Neutrophil (primary cell): ENCODE results near the gene SLC6A1.
A peak's percentile ranks its signal among the peaks of the same experiment; 100 is the strongest.
"Not testable (repeated sequence)": the region's sequence is repeated elsewhere in the genome, so short reads cannot be mapped to it uniquely, and the experiment has no call there.

Experiments used
- H3K27ac ChIP-seq: fragments of 200-600 bp; sonication (generic); 2 replicates; pipeline ENCODE4 v1.5.1; 2016; ENCODE audit warnings: mild to moderate bottlenecking, moderate library complexity
- H3K27me3 ChIP-seq: fragments of 200-600 bp; sonication (generic); 2 replicates; pipeline ENCODE4 v1.6.0; 2016; ENCODE audit warnings: mild to moderate bottlenecking
- H3K36me3 ChIP-seq: fragments of 200-600 bp; sonication (generic); 2 replicates; pipeline ENCODE4 v1.5.1; 2017
- H3K4me1 ChIP-seq, 2 experiments: fragments of 200-600 bp in 1 of 2; sonication (generic) in 1 of 2; 1 replicate in 1 of 2; 2 replicates in 1 of 2; pipeline versions ENCODE4 v1.5.1 to v1.6.1; 2013 to 2016; ENCODE audit warnings: low read depth in 1 of 2, low read length in 1 of 2, mild to moderate bottlenecking in 1 of 2, moderate library complexity in 1 of 2; ENCODE audit not compliant: control insufficient read depth in 1 of 2, insufficient read depth in 1 of 2
- H3K4me3 ChIP-seq, 2 experiments: fragments of 200-600 bp in 1 of 2; sonication (generic) in 1 of 2; 1 replicate in 1 of 2; 2 replicates in 1 of 2; pipeline ENCODE4 v1.5.1; 2013 to 2016; ENCODE audit warnings: low read depth in 1 of 2, low read length in 1 of 2, mild to moderate bottlenecking in 1 of 2, moderate library complexity in 1 of 2
- H3K9me3 ChIP-seq: fragments of 200-600 bp; sonication (generic); 2 replicates; pipeline ENCODE4 v1.5.1; 2016
- CTCF ChIP-seq: fragments of 200-600 bp; sonication (generic); IDR thresholded peaks from 2 replicates; pipeline ENCODE4 v1.5.1; 2016; ENCODE audit warnings: antibody characterized with exemption

Gene SLC6A1

GRCh38 chr3:11056531-11057050, 64.0 kb downstream of the SLC6A1 start:
- peaks cover 84% of the 10 kb centered on the region for H3K27me3 ChIP-seq
- no peaks in the 10 kb centered on the region for H3K36me3 ChIP-seq
- peaks cover 0 to 7% of the 10 kb centered on the region in 2 experiments for H3K4me1 ChIP-seq
- no peak overlapping the region for H3K4me3 ChIP-seq
- H3K9me3 ChIP-seq, result no peaks in the 10 kb centered on the region
- no peak overlapping the region for H3K27ac ChIP-seq
- no peak for TF ChIP-seq CTCF

DNA sequence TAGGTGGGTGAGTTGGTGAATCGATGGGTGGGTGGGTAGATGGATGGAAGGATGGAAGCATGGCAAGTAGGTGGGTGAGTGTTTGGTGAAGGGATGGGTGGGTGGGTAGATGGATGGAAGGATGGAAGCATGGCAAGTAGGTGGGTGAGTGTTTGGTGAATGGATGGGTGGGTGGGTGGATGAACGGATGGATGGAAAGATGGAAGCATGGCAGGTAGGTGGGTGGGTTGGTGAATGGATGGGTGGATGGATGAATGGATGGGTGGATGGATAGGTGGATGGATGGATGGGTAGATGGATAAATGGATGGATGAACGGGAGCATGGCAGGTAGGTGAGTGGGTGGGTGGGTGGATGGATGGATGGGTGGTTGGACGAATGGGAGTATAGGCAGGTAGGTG, 65.1 kb downstream of the SLC6A1 start:
- Histone ChIP-seq H3K4me1 (peaks cover 0 to 7% of the 10 kb centered on the region in 2 experiments), H3K36me3 (no peaks in the 10 kb centered on the region), H3K27me3 (peaks cover 73% of the 10 kb centered on the region), H3K4me3 (no peak overlapping the region), H3K9me3 (no peaks in the 10 kb centered on the region), H3K27ac (no peak overlapping the region)
- TF ChIP-seq CTCF, result no peak

- Histone ChIP-seq H3K27ac (no peak overlapping the region), H3K9me3 (no peaks in the 10 kb centered on the region), H3K27me3 (peaks cover 57% of the 10 kb centered on the region), H3K36me3 (no peaks in the 10 kb centered on the region), H3K4me3 (no peak overlapping the region), H3K4me1 (peaks cover 0 to 7% of the 10 kb centered on the region in 2 experiments)
- TF ChIP-seq CTCF, result no peak
Observed at GRCh38 chr3:11059090-11059798, 66.7 kb downstream of the SLC6A1 start.

GRCh38 chr3:11059799-11060115, 67.2 kb downstream of the SLC6A1 start:
- Histone ChIP-seq H3K27ac (no peak overlapping the region), H3K4me1 (peaks cover 0 to 7% of the 10 kb centered on the region in 2 experiments), H3K27me3 (peaks cover 53% of the 10 kb centered on the region), H3K4me3 (no peak overlapping the region), H3K36me3 (no peaks in the 10 kb centered on the region), H3K9me3 (no peaks in the 10 kb centered on the region)
- TF ChIP-seq CTCF, result no peak

DNA sequence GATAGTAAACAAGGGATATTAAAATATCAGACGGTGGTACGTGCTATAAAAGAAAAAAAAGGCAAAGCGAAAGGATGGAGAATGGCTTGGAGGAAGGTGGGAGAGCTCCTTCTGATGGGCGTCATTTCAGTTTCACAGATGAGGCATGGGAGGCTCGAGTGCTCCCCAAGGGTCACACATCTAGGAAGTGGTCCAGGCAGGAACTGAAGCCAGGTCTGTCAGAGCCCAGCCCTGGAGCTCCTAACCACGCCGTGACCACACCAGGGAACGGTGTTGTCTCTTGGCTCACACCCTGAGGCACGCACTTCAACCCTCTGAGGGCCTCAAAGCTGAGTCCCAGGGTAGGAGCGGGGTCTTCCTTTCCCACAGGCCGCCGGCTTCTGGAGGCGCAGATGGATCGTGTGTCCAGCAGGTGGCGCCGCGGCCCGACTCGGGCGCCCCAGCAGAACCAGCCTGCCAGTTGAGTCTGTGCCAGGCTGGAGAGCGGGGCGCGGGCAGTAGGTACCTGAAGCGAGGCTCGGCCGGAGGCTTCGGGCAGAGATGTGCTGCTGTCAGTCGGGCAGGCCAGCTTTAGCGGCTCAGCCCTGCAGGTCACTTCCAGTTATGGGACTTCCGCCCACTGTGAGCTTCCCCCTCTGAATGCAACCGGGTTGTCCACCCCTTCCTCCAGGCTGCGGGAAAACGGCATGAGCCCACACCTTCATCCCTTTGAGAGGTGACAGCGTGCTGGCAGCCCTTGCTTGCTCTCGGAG, 68.1 kb downstream of the SLC6A1 start:
- TF ChIP-seq CTCF, result peak; percentile 63
- Histone ChIP-seq H3K4me1 (peaks cover 0 to 7% of the 10 kb centered on the region in 2 experiments), H3K27me3 (peaks cover 44% of the 10 kb centered on the region), H3K4me3 (peak overlapping the region in 1 of 2 experiments; percentile 10), H3K9me3 (no peaks in the 10 kb centered on the region), H3K27ac (no peak overlapping the region), H3K36me3 (no peaks in the 10 kb centered on the region)

GRCh38 chr3:11061268-11061871, 68.8 kb downstream of the SLC6A1 start:
- not testable (repeated sequence) for H3K4me1 ChIP-seq, H3K9me3 ChIP-seq, H3K36me3 ChIP-seq, H3K27ac ChIP-seq, H3K4me3 ChIP-seq
- H3K27me3 ChIP-seq, result peaks cover 39% of the 10 kb centered on the region
